NCI-H1105 treated with DMSO at 0.1 percent for 48 hours (cell line): ENCODE data around the gene HCFC1.

ENCODE experiments used
- DNase-seq: peaks from one replicate; lab custom pipeline; 2025; lab: John Stamatoyannopoulos, UW

Gene HCFC1

GRCh38 chrX:153971450-153972367, at the start of gene HCFC1:
Gene HCFC1 (minus strand): TSS chrX:153971818. CDS start chrX:153970840, 978 bp downstream.
- peak; percentile 97 for DNase-seq

DNA sequence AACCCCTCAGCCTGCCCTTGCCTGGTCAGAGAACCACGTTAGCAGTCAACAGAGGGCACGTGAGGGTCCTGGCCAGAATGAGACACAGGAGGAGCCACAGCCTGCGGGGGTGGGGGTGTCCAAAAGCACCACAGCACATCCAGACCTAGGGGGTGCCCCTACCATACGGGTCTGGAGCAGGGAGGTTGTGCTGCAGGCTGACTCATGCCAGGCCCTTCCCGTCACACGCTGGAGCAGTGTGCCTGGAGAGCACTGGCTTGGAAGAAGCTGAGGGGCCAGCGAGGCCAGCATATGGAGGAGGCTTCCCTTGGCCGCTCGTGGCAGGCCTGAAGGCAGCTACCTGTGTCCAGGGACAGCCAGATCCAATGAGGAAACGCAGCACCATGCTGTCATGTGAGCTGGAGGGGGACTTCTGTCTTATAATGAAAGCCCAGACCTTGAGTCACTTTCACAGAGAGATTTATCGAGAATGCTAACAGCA, 49.6 kb upstream of the HCFC1 start:
- DNase-seq: no peak

DNA sequence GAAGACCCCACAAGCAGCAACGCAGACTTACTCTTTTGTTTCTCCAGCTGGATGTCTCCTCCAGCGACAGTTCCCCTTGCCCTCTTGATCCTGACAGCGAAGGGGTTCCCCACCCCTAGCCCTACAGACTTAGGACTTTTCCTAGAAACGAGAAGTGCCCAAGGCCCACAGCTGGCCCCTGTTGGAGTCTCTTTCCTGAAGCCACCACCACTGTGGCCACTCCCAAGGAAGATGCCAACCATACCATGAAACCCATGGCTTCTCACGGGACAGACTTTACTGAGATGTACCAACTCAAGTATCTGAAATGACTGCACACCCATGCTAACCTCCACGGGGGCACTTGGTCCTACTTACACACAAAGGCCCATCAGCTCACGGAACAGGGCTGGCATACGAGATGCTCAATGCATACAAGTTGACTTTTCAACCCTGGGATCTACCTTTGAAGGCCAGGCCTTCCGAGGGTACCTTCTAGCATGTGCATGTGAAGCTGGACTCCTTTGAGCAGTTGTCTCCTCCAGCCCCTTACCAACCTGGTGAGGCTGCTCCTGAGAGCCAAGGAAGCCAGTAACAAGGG, 49.0 kb upstream of the HCFC1 start:
- DNase-seq: no peak

DNA sequence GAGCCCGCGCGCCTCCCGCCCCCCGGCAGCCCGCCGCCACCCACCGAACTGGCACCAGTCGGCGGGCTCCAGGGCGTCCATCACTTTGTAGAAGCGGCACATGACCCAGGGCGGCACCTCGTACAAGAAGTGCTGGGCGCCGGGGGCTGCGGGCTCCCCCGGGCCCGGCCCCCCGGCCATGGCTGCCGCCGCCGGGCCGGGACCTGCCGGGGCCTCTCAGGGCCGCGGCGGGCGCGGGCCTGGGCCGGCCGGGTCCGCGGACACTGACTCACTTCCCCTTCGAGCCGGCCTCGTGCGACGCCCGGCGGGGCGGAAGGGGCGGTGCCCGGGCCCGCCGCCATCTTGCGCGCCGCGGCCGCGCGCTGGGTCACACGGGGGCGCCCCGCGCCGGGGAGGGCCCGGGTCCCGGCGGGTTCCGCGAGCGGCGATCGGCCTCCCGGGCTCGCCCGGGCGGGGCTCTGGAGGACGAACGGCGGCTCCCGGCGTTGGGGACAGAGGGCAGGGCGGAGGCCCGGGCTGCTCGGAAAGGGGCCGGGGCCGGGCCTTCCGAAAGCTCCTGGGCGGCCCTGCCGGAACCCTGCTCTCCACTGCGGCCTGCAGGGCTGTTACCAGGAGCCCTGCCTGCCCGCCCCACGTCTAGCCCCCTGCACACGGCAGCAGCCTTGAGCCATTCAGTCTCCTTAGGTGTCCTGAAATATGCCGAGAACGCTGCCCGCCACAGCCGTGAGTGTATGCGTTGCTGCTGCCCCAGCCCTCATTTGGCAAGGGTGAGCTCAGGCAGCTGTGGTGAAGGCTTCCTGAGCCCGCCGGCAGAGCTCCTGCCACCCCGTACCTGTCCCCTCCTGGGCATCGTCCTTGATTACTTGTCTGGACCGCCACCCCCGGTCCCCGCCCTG, 48.3 kb upstream of the HCFC1 start, which contains the start of gene IRAK1:
IRAK1 (minus strand) TSS at position 270 of the 896 bp plus-strand sequence; CDS start at position 180, 90 bp downstream.
- DNase-seq: peak; percentile 65

DNA sequence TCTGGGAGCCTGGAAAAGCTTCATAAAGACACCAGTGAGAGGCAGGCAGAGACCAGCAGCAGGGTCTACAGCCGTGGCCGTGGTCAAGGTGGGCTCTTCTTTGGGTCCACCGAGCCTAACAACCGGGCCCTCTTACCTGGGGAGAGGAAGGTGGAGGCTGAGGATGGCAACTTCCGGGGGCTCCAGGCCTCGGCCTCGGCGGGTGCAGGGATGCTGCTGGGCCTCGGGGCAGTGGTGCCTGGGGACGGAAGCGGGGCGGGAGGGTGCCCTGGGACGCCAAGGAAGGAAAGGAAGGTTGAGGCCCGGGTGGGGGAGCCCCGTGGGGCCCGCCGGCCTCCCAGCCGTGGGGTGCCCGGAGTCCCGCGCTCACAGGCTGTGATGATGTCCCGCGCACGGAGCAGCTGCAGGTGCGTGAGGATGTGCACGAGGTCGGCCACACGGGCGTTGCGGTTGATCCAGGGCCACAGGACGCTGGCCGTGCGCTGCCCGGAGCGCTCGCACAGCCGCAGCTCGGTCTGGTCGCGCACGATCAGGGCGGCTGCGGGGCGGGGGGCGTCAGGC, 47.5 kb upstream of the HCFC1 start:
- no peak for DNase-seq

- DNase-seq: no peak
Measured at GRCh38 chrX:154018518-154019060, 47.0 kb upstream of the HCFC1 start.

DNA sequence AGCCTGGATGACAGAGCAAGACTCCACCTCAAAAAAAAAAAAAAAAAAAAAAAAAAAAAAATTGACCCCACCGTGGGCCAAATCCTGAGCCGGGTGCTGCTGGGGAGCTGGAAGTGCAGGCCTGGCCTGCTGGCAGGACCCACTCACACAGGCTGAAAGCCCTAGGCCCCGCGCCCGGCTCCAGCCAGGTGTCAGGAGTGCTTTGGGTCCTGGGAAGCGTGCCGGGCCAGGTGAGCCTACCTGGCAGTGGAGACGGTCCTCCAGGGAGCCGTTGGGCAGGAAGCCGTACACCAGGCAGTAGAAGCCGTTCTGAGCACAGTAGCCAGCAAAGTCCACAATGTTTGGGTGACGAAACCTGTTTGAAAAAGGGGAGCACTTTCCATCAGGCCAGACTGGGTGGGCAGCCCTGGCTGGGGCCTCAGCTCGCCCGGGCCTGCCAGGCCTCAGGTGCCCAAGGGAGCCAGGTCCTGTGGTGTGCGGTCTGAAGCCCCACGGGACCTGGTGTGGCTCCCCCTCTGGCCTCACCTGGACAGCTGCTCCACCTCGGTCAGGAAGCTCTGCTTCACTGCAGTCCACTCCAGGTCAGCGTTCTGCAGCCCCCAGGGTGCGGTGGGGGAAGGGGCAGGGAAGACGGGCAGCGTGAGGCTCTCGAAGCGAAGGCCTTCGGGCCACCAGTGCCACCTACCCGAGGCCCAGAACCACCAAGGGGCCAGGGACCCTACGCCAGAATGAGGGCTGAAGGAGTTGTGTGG, 46.3 kb upstream of the HCFC1 start:
- DNase-seq: no peak

DNA sequence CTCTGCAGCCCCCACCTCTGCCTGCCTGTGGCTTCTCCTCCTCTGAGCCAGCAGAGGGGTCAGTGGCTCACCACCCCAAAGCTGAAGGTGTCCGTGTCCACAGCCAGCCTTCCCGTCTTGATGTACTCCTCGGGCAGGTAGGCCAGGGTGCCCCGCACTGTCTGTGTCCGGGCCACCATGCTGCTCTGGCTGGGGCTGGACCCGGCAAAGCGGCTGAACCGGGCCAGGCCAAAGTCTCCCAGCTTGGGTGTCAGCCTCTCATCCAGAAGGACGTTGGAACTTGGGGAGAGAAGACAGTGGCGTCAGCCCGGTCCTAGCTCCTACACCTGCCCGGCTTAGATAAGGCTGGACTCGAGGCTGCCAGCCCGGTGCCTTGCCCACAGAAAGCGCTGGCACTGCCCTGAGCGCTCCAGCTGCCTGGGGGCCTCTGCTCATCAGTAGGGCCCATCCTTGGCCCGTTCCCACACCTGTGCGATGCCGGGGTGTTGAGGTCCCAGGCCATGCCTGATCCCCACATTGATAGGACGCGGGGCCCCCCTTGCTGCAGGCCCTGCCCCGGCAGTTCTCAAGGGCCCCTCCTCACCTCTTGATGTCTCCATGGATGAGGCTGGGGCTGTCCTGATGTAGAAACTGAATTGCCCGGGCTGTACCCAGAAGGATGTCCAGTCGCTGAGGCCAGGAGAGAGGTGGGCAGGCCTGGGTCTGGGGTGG, 44.9 kb upstream of the HCFC1 start:
- DNase-seq: no peak

GRCh38 chrX:154015581-154016264, 44.1 kb upstream of the HCFC1 start:
- DNase-seq: no peak

- DNase-seq: no peak
Measured at GRCh38 chrX:154014429-154015380, 43.1 kb upstream of the HCFC1 start.

- DNase-seq: peak; percentile 44
Measured at GRCh38 chrX:154013614-154014360, 42.2 kb upstream of the HCFC1 start.

- DNase-seq: no peak
Measured at GRCh38 chrX:154013001-154013421, 41.4 kb upstream of the HCFC1 start.

GRCh38 chrX:154012336-154012991, 40.8 kb upstream of the HCFC1 start:
- no peak for DNase-seq

DNA sequence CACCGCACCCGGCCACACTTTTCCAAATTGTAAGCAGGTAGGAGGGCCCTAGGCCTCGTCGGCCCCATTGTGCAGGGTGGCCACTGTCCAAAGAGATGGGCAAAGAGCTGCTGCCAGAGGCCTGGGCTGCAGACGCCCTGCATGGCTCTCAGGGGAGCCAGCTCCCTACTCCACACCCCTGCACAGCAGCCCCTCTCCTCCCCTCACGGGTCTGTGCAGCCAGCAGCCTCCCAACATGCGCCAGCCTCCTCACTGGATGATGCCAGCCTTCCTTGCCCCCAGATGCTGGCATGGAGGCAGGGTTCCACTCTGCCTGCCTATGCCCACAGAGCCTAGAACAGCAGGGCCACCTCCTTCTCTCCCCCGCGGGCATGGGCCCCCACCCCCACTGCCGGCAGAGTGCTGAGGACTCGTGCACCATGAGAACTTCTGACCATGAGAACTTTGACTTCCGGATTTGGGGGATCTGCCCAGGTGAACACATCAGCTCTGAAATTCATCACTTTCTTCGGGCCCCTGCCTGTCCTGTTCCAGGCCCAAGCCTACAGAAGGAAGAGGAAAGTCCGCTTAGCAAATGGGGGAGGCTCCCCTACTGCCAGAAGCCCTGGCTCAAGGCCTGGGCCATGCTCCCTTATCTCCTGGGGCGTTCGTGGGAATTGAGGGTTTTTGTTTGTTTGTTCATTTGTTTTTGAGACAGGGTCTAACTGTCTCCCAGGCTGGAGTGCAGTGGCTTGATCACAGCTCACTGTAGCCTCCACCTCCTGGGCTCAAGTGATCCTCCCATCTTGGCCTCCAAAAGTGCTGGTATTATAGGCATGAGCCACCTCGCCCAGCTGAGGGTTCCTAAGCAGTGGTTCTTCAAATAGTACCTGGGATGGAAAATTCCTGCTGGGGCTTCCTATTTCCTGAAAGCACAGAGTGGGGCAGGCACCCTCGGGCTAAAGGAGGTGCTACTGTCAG, 40.0 kb upstream of the HCFC1 start:
- DNase-seq: no peak

GRCh38 chrX:154010330-154011087, 38.9 kb upstream of the HCFC1 start:
- DNase-seq: no peak
